IPS-15b (cell line): ENCODE results near the gene CCDC178.

Experiments used
- H3K27me3 ChIP-seq: one replicate; pipeline ENCODE4 v1.6.1; 2013; ENCODE audit warnings: low read length; ENCODE audit not compliant: control insufficient read depth, insufficient read depth
- H3K36me3 ChIP-seq: one replicate; pipeline ENCODE4 v1.6.1; 2013; ENCODE audit warnings: low read length; ENCODE audit not compliant: control insufficient read depth, insufficient read depth
- H3K4me1 ChIP-seq: one replicate; pipeline ENCODE4 v1.6.1; 2013; ENCODE audit warnings: mild to moderate bottlenecking, low read length; ENCODE audit not compliant: control insufficient read depth, insufficient read depth
- H3K4me3 ChIP-seq: one replicate; pipeline ENCODE4 v1.5.1; 2013; ENCODE audit warnings: low read depth, low read length
- H3K9ac ChIP-seq: one replicate; pipeline ENCODE4 v1.6.1; 2013; ENCODE audit warnings: low read depth, mild to moderate bottlenecking, low read length
- H3K9me3 ChIP-seq: one replicate; pipeline ENCODE4 v1.6.1; 2013; ENCODE audit warnings: mild to moderate bottlenecking, low read length; ENCODE audit not compliant: control insufficient read depth, insufficient read depth

Gene CCDC178

DNA sequence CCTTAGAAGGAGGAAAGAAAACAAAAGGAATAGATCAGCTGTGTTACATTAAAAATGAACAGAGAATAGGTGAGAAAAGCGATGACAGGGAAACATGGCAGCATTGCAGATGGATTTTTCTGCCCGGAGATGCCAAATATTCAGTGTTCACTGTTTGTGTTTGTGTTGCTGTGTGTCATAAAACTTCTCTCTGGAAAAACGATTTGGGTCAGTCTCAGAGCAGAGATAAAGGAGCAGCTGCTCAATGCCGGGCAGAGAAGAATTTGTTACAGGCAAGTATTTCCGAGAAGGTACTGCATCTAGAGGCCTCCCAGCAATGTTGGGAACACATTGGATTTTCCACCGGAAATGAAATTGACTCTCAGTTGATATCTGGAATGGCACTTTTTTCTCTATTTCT is 511.3 kb downstream of the CCDC178 start:
- Histone ChIP-seq H3K4me3 (no peak overlapping the region), H3K27me3 (no peaks in the 10 kb centered on the region), H3K9me3 (no peaks in the 10 kb centered on the region), H3K4me1 (no peaks in the 10 kb centered on the region), H3K9ac (no peak overlapping the region), H3K36me3 (no peaks in the 10 kb centered on the region)

DNA sequence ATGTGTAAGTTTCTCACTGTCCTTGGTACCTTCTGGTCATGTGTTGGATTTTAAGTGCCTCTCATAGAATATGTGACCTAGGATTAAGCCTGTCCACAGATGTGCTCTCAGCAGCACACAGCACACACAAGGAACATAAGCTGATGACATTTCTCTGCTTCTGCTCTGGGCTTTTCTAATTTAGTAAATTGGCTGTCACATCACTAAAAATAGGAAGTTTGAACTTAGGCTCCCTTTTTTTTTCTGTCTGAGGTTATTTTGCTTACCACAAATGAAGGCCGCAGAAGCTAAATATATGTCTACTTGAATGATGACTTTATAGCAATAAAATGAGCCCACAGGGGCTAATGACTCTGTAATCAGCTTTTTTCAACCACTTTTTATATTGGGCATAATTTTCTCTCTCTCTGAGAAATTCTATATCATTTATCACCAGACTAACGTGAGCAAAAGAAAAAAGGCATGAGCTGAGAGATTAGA is 517.5 kb downstream of the CCDC178 start:
- no peaks in the 10 kb centered on the region for H3K9me3 ChIP-seq
- no peak overlapping the region for H3K9ac ChIP-seq
- no peaks in the 10 kb centered on the region for H3K4me1 ChIP-seq
- H3K4me3 ChIP-seq: no peak overlapping the region
- no peaks in the 10 kb centered on the region for H3K36me3 ChIP-seq
- H3K27me3 ChIP-seq: no peaks in the 10 kb centered on the region

DNA sequence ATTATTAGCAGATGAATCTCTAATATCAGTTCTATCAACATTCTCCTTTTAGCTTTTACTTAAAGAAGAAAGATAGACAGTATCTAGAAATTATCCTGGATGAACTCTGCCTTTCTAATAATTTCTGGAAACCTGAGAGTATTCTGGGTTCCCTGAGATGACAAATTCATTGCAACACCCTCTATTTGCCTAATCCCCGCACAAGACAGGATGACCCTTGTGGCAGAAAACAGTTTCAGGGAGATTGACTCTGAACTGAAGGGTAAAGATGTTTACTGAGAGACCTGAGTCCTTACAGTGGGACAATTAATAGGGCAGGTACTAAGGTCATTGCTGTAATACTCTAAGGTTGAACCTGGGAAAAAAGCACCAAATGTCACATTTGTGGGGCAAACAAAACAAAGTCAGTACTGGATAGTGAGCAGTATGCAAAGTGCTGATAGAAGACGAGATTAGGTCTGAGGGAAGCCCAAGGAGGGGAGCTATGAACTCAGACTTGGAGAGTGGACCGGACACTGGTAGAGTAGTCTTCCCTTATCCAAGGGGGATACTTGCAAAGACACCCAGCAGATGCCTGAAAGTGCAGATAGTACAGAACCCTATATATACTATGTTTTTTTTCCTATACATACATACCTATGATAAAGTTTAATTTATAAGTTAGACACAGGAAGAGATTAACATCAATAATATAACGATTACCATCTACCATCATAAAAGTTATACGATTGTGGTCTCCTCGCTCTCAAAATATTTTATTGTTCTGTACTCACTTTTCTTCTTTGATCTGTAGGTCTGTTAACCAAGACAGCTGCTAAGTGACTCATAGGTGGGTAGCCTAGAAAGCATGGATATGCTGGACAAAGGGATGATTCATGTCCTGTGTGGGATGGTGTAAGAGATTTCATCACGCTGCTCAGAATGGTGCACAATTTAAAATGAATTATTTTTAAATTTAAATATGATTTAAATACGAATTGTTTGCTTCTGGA is 519.4 kb downstream of the CCDC178 start:
- no peaks in the 10 kb centered on the region for H3K36me3 ChIP-seq
- no peak overlapping the region for H3K4me3 ChIP-seq
- H3K9me3 ChIP-seq: no peaks in the 10 kb centered on the region
- H3K27me3 ChIP-seq: no peaks in the 10 kb centered on the region
- H3K9ac ChIP-seq: no peak overlapping the region
- no peaks in the 10 kb centered on the region for H3K4me1 ChIP-seq

DNA sequence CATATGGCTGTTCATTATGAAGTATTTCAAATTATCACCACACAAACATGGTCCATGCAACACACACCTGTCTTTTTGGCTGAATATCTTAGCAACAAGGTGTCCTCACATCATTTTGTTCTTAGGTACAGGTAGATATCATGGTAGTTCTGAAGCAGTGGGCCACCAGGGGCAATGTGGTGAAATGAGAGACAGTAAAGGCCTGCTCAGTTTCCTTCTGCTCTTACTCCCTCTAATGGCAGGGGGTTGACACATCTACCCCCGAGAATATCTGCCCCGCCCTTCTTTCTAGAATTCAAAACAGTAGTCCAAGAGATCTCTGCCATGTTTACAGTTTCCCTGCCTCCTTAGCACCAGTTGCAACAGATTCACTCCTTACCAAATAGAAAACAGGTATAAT is 520.7 kb downstream of the CCDC178 start:
- no peaks in the 10 kb centered on the region for H3K4me1 ChIP-seq

DNA sequence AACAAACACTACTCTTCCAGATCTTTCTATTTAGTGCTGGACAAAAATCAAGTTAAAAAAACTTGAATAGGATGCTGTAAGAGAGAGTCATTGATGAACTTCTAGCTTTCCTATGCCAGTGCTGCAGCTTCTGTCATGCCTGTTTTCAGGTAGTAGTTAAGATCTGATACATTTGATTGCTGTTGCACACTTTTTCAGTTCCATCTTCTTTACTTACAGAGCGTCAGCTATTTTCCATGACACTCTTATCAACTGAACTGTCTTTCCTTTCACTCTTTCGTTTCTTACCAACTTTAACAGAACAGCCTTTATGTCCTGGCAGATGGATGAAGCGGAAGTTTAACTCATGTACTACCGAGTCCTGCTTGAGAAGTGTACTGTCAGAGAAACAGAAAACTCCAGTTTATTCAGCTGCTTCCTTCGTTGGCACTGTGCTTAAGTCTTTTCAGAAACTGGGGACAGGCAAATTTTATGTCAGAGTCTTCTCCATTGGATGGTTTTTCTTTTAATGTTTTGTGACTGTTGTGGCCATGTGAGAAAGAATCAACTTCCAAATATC is 521.8 kb downstream of the CCDC178 start:
- H3K4me1 ChIP-seq: no peaks in the 10 kb centered on the region
- no peaks in the 10 kb centered on the region for H3K36me3 ChIP-seq
- no peaks in the 10 kb centered on the region for H3K9me3 ChIP-seq
- no peaks in the 10 kb centered on the region for H3K27me3 ChIP-seq
- no peak overlapping the region for H3K9ac ChIP-seq
- H3K4me3 ChIP-seq: no peak overlapping the region

More for the DNA sequence above, 520.7 kb downstream of the CCDC178 start:
- no peak overlapping the region for H3K9ac ChIP-seq
- H3K27me3 ChIP-seq: no peaks in the 10 kb centered on the region
- no peaks in the 10 kb centered on the region for H3K9me3 ChIP-seq
- H3K36me3 ChIP-seq: no peaks in the 10 kb centered on the region
- no peak overlapping the region for H3K4me3 ChIP-seq

DNA sequence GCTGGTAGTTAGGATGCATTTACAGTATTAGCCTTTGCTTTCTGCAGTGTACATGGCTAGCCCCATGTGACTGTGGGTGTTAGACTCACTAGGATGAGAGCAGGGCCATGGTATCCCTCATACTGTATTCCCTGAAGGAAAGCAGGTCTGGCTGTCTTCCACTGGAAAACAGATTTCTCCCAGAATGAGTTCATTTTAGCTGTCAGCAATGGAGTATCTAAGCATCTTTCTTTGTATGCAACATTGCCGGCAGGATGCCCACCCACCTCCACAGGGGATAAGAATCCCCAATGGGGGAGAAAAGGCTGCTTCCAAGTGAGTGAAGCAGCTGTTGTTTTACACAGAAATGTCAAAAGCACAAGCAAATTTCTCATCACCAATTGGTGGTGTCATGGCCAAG is 525.0 kb downstream of the CCDC178 start:
- no peak overlapping the region for H3K4me3 ChIP-seq
- H3K9ac ChIP-seq: no peak overlapping the region
- H3K9me3 ChIP-seq: no peaks in the 10 kb centered on the region
- no peaks in the 10 kb centered on the region for H3K4me1 ChIP-seq
- H3K36me3 ChIP-seq: no peaks in the 10 kb centered on the region
- H3K27me3 ChIP-seq: no peaks in the 10 kb centered on the region

DNA sequence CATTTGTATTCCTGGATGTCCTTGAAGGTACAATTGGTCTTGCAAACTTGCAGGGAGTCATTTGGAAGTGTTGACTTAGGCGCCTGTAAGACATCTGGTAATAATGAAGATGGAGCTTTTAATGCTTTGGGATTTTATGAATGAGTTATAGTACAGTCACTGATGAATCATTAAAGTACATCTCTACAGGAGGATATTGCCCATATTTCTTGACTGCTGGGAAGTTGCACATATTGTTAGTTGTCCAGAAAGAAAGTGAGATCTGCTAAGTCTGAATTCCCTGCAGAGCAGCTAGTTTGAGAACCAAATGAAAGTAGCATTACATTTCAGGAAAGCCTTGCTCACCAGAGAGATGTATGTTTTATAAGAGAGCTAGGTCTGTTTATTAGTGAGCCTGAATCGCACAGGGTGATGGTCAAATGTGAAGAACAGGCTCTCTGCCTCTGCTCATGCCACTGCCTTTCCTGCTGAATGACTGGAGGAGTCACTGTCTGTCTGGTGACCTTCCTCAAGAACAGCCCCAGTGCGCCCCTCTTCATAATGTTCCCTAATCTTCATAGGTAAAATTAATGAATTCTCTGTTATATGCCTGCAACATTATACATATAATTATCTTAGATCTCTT is 528.7 kb downstream of the CCDC178 start:
- Histone ChIP-seq H3K4me3 (no peak overlapping the region), H3K36me3 (no peaks in the 10 kb centered on the region), H3K9ac (no peak overlapping the region), H3K9me3 (no peaks in the 10 kb centered on the region), H3K4me1 (no peaks in the 10 kb centered on the region), H3K27me3 (no peaks in the 10 kb centered on the region)

DNA sequence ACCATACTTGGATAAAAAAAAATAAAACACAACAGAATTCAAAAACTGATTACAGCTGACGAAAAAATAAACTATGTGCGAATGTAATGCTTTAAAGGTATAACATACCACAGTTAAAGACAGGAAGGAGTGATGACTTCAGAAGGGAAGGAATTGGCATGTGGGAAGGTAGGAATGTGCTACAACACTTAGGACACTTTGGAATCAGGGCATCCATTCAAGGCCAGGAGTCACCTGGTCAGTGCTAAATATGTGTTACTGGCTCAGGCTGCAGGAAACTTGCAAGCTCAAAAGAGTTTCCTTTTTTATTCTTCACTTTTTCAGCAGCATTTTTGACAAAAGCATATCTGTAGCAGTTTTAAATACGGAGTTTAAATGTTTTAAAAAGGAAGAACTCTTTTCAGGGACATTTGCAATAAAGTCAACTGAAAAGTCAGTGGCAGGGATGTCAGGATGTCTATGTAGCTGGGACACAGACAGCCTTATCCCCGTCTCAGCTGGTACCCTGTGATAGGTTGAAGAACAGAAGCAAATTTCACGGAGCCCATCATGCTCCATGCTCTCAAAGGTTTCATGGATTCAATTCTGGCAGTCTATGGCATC is 529.7 kb downstream of the CCDC178 start:
- Histone ChIP-seq H3K9ac (no peak overlapping the region), H3K4me3 (no peak overlapping the region), H3K36me3 (no peaks in the 10 kb centered on the region), H3K27me3 (no peaks in the 10 kb centered on the region), H3K9me3 (no peaks in the 10 kb centered on the region), H3K4me1 (no peaks in the 10 kb centered on the region)

DNA sequence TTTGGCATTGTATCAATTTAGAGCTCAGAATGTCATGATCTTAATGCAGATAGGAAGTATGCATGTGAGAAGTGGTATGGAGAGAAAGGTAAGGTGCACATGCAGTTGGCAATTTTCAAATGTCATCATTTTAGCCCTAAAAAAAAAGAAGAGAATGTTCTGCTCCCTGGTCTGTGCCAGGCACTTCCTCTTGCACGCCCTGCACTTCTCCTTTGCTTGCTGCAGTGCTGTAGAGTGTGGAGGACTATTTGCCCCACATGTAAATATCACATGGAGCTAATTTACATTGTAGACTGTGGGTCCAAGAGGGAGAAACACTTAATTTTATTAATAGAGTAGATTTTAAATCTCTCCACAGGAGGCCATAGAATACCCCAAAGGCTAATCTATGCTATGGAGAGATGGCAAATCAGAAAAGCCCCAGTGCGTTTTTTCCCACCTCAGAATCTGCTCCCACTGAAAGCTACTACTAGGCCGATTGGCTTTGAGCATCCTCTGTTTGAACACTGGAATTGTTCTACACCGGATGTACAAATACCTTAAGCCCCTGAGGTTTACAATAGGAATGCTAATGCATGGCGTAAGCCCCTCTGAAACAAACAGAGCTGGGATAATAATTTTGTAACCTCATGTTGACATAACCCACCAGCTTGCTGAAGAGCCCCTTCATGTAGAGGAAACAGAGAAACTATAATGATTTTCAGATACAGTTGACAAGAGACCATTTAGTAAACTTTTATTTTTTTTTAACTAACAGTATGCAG is 530.5 kb downstream of the CCDC178 start:
- H3K9ac ChIP-seq: no peak overlapping the region
- H3K4me1 ChIP-seq: no peaks in the 10 kb centered on the region
- H3K4me3 ChIP-seq: no peak overlapping the region
- no peaks in the 10 kb centered on the region for H3K27me3 ChIP-seq
- H3K36me3 ChIP-seq: no peaks in the 10 kb centered on the region
- no peaks in the 10 kb centered on the region for H3K9me3 ChIP-seq

DNA sequence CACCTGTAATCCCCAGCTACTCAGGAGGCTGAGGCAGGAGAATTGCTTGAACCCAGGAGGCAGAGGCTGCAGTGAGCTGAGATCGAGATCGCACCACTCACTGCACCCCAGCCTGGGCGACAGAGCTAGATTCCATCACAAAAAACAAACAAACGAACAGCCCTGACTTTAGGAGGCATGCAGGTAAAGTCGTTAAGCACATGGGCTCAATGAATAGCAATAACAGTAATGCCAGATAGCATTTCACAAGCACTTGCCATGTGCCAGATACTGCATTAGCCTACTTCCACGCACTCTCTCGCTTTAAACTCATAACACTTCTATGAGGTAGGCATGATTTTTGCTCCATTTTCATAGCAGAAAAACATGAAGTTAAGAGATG is 532.1 kb downstream of the CCDC178 start:
- Histone ChIP-seq H3K4me1 (no peaks in the 10 kb centered on the region), H3K4me3 (no peak overlapping the region), H3K9ac (no peak overlapping the region), H3K27me3 (no peaks in the 10 kb centered on the region), H3K36me3 (no peaks in the 10 kb centered on the region), H3K9me3 (no peaks in the 10 kb centered on the region)
